ENCODE measurements around the gene CIDEC.

The CIDEC gene

DNA sequence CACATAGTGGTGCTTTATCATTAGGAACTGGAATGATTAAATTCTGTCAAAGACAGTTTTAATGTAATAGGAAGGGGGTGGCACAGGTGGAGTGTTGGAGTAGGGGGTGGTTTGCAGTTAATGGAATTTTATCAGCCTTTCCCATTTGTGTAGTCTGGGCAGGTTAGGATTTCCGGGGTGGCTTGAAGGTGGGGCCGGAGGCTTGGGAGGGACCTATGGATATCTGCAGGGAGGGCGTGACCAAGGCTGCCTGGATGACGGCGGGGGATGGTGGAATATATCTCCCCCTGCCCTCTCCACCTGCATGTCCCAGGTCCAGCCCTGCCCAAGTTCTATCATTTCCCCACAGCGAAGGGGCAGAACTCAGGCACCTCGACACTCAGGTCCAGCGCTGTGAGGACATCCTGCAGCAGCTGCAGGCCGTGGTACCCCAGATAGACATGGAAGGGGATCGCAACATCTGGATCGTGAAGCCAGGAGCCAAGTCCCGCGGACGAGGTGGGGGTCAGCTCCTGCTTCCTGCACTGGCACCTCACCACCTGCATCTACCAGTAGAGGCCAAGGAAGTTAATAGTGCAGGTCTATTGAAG is 54.5 kb downstream of the CIDEC start:
- no peak for DNase-seq (ENCODE audit: insufficient read length, low spot score)
- no peak for TF ChIP-seq POLR2A (IDR thresholded peaks at IDR 0.05; ENCODE audit: low read depth, low read length)
- FAIRE-seq: no peak

DNA sequence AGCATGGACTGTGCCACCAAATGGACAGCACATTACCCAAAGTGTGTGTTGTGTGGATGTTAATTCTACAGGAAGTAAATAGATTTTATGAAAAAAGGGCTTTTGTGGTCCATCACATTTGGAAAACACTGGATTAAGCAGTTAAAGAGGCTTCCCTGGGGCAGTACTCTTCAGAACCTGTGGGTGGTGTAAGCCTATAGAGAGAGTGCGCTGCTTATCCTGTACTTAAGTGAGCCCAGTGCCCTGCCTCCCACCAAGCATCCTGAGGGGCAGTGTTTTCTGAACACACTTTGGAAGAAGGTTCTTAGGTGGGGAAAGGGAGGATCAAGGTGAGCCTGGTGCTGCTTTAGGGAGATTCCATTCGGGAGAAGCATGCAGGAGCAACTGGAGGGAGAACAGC is 59.1 kb downstream of the CIDEC start:
- FAIRE-seq: no peak
- no peak for TF ChIP-seq POLR2A (IDR thresholded peaks at IDR 0.05; ENCODE audit: low read depth, low read length)
- no peak for DNase-seq (ENCODE audit: insufficient read length, low spot score)

DNA sequence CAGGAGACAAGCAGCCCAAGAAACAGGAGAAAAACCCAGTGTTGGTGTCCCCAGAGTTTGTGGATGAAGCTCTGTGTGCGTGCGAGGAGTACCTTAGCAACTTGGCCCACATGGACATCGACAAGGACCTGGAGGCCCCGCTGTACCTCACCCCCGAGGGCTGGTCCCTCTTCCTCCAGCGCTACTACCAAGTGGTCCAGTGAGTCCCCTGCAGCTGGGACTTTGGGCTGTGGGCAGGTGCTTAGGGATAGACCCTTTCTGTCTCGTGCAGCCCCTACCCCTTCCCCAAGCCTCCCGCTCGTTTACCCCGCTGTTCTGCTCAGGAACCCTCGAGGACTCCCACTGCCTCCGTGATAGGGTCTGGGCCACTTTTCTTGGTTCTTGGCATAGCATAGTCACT is 59.5 kb downstream of the CIDEC start:
- no peak for TF ChIP-seq POLR2A (IDR thresholded peaks at IDR 0.05; ENCODE audit: low read depth, low read length)
- FAIRE-seq: no peak
- no peak for DNase-seq (ENCODE audit: insufficient read length, low spot score)

DNA sequence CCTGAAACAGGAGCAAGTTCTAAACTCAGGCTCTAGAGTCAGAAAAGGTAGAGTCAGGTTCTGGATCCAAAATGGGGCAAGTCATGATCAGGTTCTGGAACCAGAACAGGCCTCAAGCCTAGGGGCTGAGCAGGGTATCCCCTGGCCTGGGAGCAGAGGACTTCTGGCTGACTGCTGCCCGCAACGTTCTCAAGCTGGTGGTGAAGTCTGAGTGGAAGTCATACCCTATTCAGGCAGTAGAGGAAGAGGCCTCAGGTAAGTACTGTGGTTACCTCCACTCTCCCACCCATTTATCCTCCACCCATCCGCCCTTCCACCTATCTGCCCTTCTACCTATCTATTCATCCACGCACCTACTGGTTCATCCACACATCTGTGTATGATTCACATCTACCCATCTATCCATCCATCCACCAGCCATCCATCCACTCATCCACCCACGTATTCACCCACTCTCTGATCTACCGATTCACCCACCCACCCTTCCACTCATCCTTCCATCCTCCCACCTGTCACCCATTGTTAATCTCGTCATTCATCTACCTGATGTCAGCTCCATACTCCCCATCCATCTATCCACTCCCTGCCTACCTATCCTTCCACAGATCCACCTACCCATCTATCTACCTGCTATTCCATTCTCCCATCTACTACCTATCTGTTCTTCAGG is 61.3 kb downstream of the CIDEC start:
- DNase-seq (ENCODE audit: insufficient read length, low spot score) (no peak), FAIRE-seq (no peak)
- TF ChIP-seq POLR2A (IDR thresholded peaks at IDR 0.05; ENCODE audit: low read depth, low read length): no peak

DNA sequence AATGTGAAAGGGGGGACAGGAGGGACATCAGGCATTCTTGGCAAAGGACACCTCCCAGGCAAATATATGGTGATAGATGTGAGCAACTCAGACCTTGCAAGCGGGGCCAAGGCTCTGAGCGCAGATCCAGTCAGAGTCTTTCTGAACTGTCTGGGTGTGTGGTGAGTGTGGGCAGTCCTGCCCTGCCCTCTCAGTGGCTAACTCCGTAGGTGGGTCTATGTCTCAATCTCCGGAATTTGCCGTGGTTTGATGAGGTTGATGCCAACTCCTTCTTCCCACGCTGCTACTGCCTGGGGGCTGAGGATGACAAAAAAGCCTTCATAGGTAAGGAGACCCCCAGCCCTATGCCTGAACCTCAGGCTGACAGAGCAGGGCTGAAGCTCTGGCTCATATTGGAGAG is 62.6 kb downstream of the CIDEC start:
- DNase-seq (ENCODE audit: insufficient read length, low spot score) (no peak), FAIRE-seq (no peak)
- no peak for TF ChIP-seq POLR2A (IDR thresholded peaks at IDR 0.05; ENCODE audit: low read depth, low read length)
